Pericardium fibroblast (primary cell): ENCODE data around the gene ARL17A. TPM values are rescaled to one million over a fixed set of nuclear protein-coding genes. Genes with fewer than 3 reads are reported as not detected.

Experiments
- total RNA-seq: library from RNA; depleted of rRNA; stranded (reverse); fragments of >200 nt; gene quantifications from 2 replicates; pipeline ENCODE4 v1.2.3, GENCODE V29; 2015

Gene ARL17A
- 4.1 and 5.1 TPM in 2 replicates for total RNA-seq

GRCh38 chr17:46579083-46580075, at the start of gene ARL17A:
ARL17A (minus strand) TSS chr17:46579691; CDS start chr17:46576322, 3,369 bp downstream.

GRCh38 chr17:46590157-46591146, 11.0 kb upstream of the ARL17A start, which contains the start of gene NSF:
NSF (plus strand) TSS chr17:46590669; CDS start chr17:46590776, 107 bp downstream.

GRCh38 chr17:46512168-46512567, 67.3 kb downstream of the ARL17A start, which contains the start of gene LRRC37A2:
LRRC37A2 (plus strand) TSS chr17:46512468; CDS start chr17:46512713, 245 bp downstream.

Other genes starting within 250 kb of the ARL17A start
- 0.68 and 2.0 TPM in 2 replicates for gene ARL17B, start 217.9 kb downstream of the ARL17A start, total RNA-seq
- 1.8 and 2.6 TPM in 2 replicates for gene LRRC37A2, start 67.2 kb downstream of the ARL17A start, total RNA-seq
- 15.1 and 25.8 TPM in 2 replicates for gene NSF, start 11.0 kb upstream of the ARL17A start, total RNA-seq
- 0.51 and 1.2 TPM in 2 replicates for gene WNT3, start 239.0 kb upstream of the ARL17A start, total RNA-seq